Tongue (tissue), 2 donors: ENCODE data around the gene KCNIP2. TPM values are rescaled to one million over a fixed set of nuclear protein-coding genes. Genes with fewer than 3 reads are reported as not detected.

Experiments used
- DNase-seq: peaks from one replicate; pipeline ENCODE4 v3.0.0-alpha.2; 2015
- total RNA-seq: library from RNA; depleted of rRNA; stranded (reverse); fragments of >200 nt; gene quantifications from one replicate; pipeline ENCODE4 v1.2.3, GENCODE V29; 2014

The KCNIP2 gene
- 0.92 TPM for total RNA-seq

- no peak for DNase-seq
Observed at GRCh38 chr10:101843032-101844021, at the start of gene KCNIP2. Gene KCNIP2 (minus strand): TSS chr10:101843800. CDS start chr10:101843568, 232 bp downstream.

DNA sequence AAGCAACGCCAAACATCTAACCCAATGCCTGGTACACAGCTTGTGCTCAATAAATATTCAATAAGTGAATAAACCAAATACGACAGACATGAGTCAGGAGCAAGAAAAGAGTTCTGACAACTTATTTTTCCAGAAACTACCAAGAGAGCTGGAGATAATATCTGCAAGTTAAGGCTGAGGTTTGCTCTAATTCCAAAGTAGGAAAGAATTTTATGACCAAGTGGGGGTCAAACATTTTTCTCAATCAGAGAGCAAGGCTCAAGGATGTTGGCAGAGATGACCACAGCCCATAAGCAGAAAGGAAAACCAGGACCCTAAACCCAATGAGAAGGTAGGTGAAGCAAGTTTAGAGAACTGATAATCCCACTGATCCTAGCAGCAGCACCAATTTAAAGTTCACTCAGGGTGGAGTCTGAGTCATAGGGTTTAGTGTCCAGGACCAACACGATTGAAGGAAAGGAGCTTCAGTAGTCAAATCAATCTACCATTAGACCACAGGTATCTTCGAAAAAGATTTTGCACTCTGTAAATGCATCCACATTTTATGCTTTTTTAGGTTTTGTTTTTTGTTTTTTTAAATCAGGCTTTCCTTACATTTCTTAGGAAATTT is 49.3 kb upstream of the KCNIP2 start:
- DNase-seq, result no peak

DNA sequence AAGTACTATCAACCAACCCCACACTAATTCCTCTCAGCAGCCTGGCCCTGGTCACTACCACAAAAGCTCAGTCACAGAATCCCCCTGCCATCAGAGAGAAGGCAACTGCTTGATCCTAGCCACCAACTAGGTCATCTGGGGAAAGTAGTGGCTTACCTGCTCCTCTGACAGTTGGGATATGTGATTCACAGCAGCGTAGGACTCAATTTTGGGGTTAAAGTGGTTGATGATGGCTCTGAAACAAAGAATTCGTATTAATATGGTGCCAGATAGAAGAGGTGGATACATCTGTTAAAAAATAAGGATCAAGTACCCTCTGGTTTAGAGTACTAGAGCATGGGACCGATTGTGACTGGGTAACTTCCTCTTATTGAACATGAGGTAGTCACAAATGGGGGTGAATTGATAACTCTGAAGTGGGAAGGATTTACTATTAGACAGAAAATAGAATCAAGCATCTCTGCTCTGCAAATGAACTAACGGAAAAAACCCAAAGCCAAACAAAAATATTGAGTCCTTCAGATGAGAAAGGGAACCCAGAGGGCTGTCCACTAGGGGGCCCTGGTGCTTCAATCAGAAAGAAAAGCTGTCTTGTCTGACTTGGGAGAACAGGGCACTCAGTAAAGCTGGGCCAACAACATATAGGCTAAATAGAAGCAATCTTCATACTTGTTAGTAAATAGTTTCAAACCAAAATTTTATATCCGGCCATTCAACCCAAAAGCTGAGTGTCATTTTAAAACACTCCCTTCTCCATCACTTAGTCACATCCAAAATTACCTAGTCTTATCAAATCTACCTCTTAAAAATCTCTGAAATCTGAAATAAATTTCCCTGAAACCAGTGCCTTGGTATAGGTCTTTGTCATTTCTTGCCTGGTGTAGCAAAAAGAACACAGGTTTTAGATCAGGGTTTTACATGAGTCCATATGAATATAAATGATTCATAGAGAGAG is 45.9 kb upstream of the KCNIP2 start:
- DNase-seq, result peak; percentile 86

DNA sequence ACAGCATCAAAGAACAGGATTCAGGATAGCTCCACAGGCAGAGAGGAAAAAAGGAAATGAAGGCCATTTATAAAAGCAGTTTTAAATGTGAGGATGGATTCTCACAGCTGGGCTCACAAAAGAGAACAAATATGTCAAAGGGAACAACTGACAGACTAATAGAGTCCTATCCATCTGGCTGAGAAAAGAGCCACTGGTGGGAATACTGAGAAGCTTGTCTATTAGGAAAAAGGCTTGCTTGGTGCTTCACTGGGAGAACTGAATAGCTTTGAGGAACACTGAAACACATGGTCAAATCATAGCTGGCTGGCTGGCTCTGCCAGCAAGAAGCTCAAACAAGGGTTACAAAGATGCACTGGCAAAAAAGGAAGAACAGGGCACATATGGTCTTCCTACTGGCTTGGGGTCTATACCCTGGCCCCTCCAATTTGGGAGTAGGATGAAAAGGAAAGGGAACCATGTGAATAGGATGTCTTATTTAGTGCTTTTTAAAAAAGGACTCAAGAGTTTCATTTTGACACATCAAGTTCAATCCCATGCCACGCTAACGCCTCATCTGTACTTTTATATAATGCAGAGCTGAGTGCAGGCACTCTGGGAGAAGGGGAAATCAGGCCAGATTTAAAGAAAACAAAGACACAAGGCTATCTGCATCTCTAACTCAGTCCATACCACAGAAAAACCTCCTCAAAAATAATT is 44.8 kb upstream of the KCNIP2 start:
- DNase-seq, result no peak

DNA sequence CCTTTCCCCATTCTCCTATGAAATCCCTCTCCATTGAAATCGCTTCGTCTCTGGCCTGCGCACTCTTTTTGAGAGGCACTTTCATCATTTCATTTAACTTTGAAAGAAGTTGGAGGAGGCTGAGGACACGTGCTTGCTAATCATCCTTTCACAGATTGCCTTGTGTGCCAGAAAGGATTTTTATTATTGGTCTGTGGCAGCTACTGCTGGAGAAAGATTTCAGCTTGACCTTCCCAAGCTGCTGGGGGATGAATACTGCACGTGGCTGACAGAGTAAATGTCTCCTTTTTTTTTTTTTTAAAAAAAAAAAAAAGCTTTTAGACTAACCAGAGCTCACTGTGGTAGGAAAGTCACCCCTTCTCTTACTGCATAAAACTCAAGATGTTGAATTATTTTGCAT is 44.2 kb upstream of the KCNIP2 start:
- no peak for DNase-seq

- peak; percentile 12 for DNase-seq
Observed at GRCh38 chr10:101886521-101887312, 43.1 kb upstream of the KCNIP2 start.

- no peak for DNase-seq
Observed at GRCh38 chr10:101881036-101881774, 37.6 kb upstream of the KCNIP2 start.

GRCh38 chr10:101880232-101880573 is 36.6 kb upstream of the KCNIP2 start:
- no peak for DNase-seq

GRCh38 chr10:101879456-101880231 is 36.0 kb upstream of the KCNIP2 start:
- DNase-seq, result no peak

GRCh38 chr10:101878869-101879268 is 35.3 kb upstream of the KCNIP2 start:
- DNase-seq, result no peak

- DNase-seq, result no peak
Observed at GRCh38 chr10:101875068-101875688, 31.6 kb upstream of the KCNIP2 start.

DNA sequence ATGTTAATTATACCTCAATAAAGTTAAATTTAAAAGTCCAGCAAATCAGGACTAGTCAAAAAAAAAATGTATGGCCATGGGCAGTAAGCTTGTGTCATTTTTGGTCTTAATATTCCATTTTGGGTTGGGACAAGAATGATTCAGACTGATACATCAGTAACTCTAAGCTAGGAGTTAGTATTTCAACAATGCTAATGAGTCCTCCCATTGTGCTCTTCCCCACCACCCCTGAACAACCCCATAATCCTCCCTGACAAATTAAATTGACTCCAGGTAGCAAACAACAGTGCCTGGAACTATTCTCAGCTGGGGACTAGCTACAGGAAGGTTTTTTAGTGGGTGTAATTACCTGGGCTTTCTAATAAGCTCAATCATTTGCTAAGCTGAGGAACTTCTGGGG is 30.7 kb upstream of the KCNIP2 start:
- no peak for DNase-seq

DNA sequence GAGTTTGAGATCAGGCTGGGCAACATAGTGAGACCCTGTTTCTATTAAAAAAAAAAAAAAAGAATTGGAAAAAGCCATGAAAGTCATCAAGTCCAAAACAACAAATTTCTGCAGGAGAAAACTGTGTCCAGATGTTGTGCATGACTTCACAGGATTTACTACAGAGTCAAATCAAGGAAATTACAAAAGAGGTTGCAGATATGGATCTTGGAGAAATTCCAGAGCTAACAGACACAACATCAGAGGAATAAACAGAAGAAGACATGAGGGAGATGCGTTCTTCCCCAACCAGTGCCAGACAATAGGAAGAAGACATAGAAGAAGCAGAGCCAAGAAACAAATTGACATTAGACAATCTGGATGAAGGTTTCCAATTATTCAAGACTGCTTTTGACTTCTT is 24.3 kb upstream of the KCNIP2 start:
- peak; percentile 57 for DNase-seq

- no peak for DNase-seq
Observed at GRCh38 chr10:101859530-101859929, 15.9 kb upstream of the KCNIP2 start.

DNA sequence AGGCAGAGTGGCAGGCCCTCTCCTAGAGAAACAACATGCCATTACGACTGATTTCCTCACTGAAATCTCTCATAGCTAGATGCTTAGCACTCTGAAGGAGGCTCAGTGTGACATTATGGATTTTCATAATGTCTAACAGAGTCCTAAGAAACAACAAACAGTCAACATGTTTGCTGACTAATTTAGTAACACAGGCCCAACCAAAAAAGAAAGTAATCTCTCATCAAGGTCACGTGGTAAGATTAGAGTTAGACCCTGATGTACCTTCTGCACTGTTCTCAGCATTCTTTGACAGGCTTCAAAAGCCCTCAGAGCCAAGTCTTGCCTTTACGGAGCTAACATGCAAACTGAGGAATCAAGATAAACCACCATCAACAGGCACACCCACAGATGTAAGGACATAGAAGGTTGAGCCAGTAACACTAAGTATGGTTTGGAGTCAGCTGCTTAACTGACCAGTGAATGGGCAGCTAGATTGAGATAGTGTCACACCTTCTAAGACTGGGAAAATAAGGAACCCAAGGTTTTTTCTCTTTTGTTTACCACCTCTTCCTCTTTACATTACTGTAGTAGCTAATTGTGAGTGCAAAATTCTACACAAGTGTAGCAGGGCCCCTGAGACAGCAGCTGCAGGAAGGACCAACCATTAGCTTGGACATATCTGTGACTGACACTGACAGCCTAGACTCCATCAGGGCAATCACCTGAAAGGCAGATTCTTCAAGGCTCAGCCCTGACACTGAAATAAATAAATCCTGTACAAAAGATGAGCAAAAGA is 15.3 kb upstream of the KCNIP2 start:
- no peak for DNase-seq

DNA sequence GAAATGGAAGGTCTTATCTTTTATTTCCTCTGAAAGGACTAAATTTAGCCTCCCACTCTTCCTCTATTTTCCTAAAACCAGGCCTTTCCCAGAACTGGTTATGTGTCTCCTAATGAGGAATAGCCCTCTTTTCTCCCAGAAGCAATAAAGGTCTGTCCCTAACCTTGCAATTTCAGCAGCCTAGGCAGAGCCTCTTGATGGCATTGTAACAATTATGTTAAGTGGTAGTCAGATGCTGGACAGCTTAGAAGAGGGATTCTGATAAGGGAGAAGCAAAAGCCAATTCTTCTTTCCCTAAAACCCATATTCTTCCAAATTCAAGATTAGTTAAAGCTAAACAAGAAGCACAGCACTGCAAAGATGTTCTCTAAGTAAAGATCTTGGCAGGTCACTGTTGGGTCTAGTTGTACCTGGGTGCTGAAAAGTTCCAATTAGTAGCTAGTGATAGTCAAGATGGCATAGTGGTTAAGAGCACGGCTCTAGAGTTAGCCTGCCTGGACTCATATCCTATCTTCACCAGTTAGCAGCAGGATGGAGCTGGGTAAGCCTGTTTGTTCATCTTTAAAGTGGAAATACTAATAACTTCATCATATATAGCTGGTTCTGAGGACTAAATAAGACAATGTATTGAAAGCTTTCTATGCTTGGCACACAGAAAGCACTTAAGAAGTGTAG is 14.3 kb upstream of the KCNIP2 start:
- DNase-seq, result no peak

DNA sequence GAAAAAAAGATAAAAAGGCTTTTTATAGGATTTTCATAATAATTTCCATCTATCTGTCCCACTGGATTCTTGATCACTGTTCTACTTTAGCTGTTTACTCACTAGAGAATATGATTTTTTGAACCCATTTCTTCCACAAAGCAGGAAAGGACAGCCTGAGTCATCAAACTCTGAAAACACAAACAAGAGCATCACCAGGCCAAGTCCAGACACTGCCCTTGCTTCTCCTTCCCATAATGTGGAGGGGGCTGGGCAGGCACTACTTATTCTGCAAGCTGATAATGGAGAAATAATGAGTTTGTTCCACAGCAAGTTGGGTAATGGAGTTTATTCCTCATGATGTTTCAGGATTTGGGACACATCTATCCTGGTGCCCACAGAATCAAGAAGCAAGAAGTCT is 13.0 kb upstream of the KCNIP2 start:
- DNase-seq, result no peak
